ENCODE measurements around the gene MT1M.

GRCh38 chr16:56623637-56624036 is 8.8 kb upstream of the MT1M start:
- TF ChIP-seq CTCF (conservative IDR thresholded peaks at IDR 0.05; ENCODE audit: low read length), result no peak
- no peak for TF ChIP-seq EZH2phosphoT487 (IDR thresholded peaks at IDR 0.05; ENCODE audit: borderline replicate concordance)

All from Loucy (cell line).